ENCODE results near the gene SOX3.

DNA sequence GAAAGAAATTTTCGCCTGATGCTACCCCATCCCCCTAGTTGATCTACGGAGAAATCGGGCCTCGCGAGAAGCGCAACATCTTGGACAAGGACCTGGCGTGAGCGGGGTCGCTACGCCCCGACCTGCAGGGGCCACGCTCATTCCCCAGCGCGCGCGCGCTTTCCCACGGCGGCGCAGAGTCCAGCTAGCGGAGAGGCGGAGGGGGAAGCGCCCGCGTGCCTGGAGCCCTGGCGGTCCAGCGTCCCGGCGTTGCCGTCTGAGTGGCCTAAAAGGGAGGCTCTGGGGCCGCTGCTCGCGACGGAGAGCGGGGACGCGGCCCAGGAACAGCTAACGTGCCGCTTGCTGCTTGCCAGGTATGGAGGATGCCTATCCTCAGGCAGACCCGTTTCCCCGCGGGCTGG, 6.0 kb upstream of the SOX3 start:
- TF ChIP-seq CTCF (IDR thresholded peaks at IDR 0.05; ENCODE audit: low read length) = no peak
- no peak for TF ChIP-seq EZH2 (optimal IDR thresholded peaks at IDR 0.05; ENCODE audit: low read depth, low read length)
- no peak for TF ChIP-seq EZH2phosphoT487 (IDR thresholded peaks at IDR 0.05; ENCODE audit: low read length)

All from MM.1S (cell line).